ENCODE results near the gene STPG4.

DNA sequence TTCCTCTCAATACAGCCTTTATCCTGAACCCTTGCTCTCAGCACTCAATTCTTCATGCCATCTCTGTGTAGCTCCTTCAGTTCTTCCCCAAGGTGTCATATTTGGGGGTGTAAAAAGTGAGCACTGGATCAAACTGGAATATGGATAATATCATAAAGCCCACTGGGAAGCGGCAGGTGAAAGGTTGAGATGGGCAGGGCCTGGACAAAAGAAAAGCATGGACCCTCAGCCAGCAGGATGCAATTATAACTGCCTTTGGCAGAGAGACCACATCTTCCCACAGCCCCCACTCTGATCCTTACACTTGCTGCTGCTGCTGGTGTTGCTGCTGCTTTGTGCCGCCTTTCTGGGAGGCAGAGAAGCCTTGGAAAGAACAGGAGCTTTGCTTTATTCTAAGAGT is 31.2 kb upstream of the STPG4 start:
- TF ChIP-seq, protein P1, sequence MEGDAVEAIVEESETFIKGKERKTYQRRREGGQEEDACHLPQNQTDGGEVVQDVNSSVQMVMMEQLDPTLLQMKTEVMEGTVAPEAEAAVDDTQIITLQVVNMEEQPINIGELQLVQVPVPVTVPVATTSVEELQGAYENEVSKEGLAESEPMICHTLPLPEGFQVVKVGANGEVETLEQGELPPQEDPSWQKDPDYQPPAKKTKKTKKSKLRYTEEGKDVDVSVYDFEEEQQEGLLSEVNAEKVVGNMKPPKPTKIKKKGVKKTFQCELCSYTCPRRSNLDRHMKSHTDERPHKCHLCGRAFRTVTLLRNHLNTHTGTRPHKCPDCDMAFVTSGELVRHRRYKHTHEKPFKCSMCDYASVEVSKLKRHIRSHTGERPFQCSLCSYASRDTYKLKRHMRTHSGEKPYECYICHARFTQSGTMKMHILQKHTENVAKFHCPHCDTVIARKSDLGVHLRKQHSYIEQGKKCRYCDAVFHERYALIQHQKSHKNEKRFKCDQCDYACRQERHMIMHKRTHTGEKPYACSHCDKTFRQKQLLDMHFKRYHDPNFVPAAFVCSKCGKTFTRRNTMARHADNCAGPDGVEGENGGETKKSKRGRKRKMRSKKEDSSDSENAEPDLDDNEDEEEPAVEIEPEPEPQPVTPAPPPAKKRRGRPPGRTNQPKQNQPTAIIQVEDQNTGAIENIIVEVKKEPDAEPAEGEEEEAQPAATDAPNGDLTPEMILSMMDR (IDR thresholded peaks at IDR 0.05) = no peak
- TF ChIP-seq EP300 (IDR thresholded peaks at IDR 0.05) (no peak), POLR2A (IDR thresholded peaks at IDR 0.05) (no peak), POLR2AphosphoS5 (IDR thresholded peaks at IDR 0.05) (no peak)

Measured in upper lobe of left lung (tissue), 4 donors.